ENCODE measurements around the gene SYNPO.

SYNPO gene

DNA sequence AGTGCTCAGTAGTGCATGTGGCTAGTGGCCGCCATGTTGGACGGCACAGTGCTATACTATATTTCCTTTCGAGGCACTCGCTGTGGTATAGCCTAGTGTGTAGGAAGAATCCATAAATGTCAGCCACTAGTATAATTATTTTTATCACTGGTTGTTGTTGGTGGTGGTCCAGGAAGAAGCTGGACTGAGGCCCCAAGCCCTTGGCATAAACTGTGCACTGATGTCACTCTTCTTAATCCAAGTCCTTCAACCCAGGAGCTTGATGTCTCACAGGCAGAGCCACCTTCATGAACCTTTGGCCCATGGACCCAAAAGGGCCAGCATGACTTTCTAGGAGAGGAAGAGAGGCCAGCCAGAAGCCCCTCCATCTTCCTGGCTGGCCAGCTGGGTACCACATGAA lies 32.5 kb upstream of the SYNPO start:
- DNase-seq = no peak

- DNase-seq = no peak
These were observed 31.5 kb upstream of the SYNPO start for GRCh38 chr5:150608991-150609390.

GRCh38 chr5:150609843-150610584 lies 30.4 kb upstream of the SYNPO start:
- DNase-seq = no peak

DNA sequence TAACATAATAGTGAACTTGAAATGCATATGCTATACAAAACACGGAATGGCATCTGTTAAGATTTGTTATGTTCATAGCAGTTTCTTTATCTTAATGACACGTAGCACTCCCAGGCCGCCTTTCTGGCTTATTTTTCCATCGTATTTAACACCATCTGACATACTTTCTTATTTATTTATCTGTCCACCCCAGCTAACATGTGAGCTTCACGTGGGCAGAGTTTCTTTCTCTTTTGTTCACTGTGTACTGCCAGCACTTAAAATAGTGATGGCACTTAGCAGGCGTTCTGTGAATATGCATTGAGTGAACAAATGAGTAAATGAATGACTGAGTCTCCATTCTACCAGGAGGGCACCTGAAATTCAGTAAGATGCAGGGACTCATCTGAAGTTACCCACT lies 29.4 kb upstream of the SYNPO start:
- DNase-seq = no peak

- no peak for DNase-seq
These were observed 28.1 kb upstream of the SYNPO start for GRCh38 chr5:150612405-150612804.

GRCh38 chr5:150612905-150613670 lies 27.4 kb upstream of the SYNPO start:
- DNase-seq = no peak

GRCh38 chr5:150613991-150614660 lies 26.3 kb upstream of the SYNPO start:
- no peak for DNase-seq

GRCh38 chr5:150614661-150615060 lies 25.8 kb upstream of the SYNPO start:
- no peak for DNase-seq

- DNase-seq = no peak
These were observed 25.2 kb upstream of the SYNPO start for GRCh38 chr5:150615141-150615699.

DNA sequence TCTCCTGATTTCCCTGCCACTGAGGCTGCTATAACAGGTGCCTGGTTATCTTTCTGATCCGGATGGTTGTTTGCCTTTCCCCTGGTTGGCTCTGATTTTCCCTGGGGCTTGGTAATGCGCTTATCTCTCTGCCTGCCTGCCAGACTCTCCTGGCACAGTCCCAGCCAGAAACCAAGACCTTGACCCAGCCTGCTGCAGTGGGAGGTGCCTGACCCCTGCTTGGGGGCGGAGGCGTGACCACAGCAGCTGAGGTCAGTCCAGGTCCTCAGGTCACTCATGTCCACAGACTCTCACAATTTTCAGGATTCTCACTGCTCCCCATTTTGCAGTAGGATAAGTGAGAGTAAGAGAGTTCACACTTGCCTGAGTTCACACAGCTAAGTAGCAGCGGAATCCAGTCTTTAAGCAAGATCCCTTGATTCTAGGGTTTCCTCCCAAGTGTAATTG lies 24.4 kb upstream of the SYNPO start:
- no peak for DNase-seq

DNA sequence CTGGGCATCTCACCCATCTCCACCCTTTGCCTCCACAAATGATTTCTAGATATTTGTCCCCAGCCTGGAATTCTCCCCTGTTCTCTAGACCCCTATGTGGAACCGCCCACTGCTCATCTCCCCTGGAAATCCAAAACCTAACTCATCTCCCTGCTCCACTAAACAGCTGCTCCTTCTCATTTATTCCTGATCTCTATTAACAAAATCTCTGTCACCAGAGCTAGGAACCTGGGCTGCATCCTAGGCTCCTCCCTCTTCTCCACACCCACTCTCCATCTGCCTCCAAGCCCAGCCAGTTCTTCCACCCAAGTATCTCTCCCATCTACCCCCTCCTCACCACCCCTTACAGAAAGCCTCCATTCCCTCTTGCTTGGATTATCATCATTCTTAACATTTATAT lies 24.0 kb upstream of the SYNPO start:
- no peak for DNase-seq

GRCh38 chr5:150618163-150618562 lies 22.3 kb upstream of the SYNPO start:
- DNase-seq = no peak

GRCh38 chr5:150618588-150619281 lies 21.7 kb upstream of the SYNPO start:
- DNase-seq = no peak

DNA sequence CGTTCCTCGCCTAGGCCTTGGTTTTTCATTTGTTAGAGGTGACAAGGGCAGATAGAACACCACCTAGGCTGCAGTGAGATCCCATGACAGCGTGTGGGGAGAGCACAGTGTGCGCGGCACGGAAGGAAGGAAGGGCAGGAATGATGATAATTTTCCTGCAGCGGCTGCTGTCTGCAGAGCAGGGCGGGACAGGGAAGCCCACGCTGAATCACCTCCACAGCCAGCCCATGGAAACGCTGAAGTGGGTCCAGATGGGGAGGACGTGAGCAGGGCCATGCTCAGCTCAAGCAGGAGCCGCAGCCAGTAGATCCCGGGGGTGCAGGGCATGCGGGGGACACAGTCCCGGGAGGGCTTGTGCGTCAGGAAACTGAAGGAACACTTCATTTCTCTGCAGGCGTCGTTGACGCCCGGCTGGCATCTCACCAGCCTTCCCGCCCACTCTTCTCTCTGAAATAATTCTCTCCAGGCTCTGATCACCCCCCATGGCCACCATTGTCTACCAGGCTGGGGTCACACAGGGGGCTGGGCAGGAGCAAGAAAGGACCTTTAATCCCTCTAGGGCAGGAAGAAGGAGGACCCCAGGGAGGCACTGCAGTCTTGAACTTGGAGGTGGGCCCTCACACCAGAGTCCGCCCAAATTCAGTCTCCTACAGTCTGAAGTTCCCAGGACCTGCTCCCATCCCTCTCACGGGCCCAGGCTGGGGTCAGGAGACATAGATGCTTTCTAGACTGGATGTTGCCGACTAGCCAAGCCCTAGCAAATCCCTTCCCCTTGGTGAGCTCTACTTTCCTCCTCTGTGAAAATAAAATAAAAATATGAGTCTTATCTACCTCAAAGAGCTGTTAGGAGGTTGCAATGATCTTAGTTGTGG lies 20.9 kb upstream of the SYNPO start:
- DNase-seq = no peak

- DNase-seq = no peak
These were observed 19.2 kb upstream of the SYNPO start for GRCh38 chr5:150621301-150621700.

- no peak for DNase-seq
These were observed 18.3 kb upstream of the SYNPO start for GRCh38 chr5:150622157-150622556.

- DNase-seq = no peak
These were observed 17.1 kb upstream of the SYNPO start for GRCh38 chr5:150623152-150623877.

- no peak for DNase-seq
These were observed 16.6 kb upstream of the SYNPO start for GRCh38 chr5:150623878-150624216.

DNA sequence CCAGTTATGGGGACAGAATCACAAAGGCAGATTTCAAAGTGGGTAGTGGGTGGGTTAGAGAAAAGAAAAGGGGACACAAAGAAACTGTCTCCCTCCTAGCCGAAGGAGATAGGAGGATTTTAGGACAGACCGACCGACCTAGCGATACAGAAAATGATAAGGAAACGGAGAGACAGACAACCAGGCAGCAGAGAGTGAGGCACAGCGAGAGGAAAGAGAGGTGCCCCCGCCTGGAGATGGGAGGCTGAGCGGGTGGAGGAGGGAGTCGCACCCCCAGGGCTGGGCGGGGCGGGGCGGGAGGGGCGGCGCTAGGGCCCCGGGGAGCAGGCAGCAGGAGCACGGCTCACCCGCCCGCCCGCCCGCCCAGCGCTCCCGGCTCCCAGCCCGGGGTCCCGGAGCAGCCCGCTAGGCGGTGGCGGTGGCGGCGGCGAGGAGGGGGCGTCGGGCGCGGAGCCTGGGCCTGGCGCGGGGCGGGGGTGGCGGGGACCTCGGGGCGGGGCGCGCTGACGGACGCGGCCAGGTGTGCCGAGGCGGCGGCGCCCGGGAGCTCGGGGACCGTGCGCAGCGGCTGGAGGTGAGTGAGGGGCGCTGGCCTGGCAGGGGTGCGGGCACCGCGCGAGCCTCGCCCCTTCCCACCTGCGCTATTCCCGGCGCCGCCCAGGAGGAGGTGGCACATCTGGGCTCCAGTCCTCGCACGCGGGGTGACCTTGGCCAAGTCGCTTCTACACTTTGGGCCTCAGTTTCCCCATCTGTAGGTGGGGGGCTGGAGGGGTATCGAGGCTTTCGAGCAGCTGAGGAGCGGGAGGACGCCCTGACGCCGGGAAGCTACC lies 15.9 kb upstream of the SYNPO start:
- DNase-seq = no peak

DNA sequence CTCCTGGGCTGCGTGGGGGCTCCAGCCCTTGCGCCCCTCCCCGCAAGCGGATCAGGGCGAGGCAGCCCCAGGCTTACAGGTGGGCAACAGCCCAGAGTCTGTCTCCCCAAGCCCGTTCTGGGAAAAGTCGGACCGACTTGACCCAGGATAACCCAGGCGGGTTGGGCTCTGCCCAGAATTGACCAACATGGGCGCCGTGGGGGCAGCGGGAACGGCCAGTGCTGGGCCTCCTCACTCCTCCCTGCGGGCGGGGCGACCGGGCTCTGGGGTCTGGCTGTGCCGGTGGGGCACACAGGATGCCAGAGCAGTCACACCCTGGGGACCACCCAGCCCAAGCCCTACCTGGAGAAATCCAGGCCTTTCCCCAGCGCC lies 15.3 kb upstream of the SYNPO start:
- no peak for DNase-seq

Measured in NCI-H1417 treated with DMSO at 0.1 percent for 48 hours (cell line).